HEK293 (cell line): ENCODE data around the gene SLC35E4.

ENCODE experiments used
- GLIS1 ChIP-seq: fragments of 450-650 bp; formaldehyde crosslinking; IDR thresholded peaks from 2 replicates; pipeline ENCODE4 v1.5.1; 2016; ENCODE audit warnings: missing biosample characterization, missing genetic modification characterization
- HOXD13 ChIP-seq: sonication (generic); formaldehyde crosslinking; IDR thresholded peaks from 2 replicates; pipeline ENCODE4 v1.8.0; 2022; ENCODE audit warnings: missing genetic modification reagents, borderline replicate concordance
- RBAK ChIP-seq: fragments of 450-650 bp; formaldehyde crosslinking; IDR thresholded peaks from 2 replicates; pipeline ENCODE4 v1.5.1; 2016; ENCODE audit warnings: missing biosample characterization, missing genetic modification characterization
- ZIC2 ChIP-seq: fragments of 450-650 bp; formaldehyde crosslinking; IDR thresholded peaks from 2 replicates; pipeline ENCODE4 v1.5.1; 2016; ENCODE audit warnings: missing biosample characterization, missing genetic modification characterization
- ZNF132 ChIP-seq: fragments of 450-650 bp; formaldehyde crosslinking; IDR thresholded peaks from 2 replicates; pipeline ENCODE4 v1.5.1; 2017; ENCODE audit warnings: missing biosample characterization, missing genetic modification characterization, borderline replicate concordance
- ZNF133 ChIP-seq: fragments of 450-650 bp; formaldehyde crosslinking; IDR thresholded peaks from 2 replicates; pipeline ENCODE4 v1.5.1; 2016; ENCODE audit warnings: missing biosample characterization, missing genetic modification characterization
- ZNF146 ChIP-seq: fragments of 450-650 bp; formaldehyde crosslinking; IDR thresholded peaks from 2 replicates; pipeline ENCODE4 v1.5.1; 2016; ENCODE audit warnings: missing biosample characterization, missing genetic modification characterization
- ZNF174 ChIP-seq: fragments of 450-650 bp; formaldehyde crosslinking; IDR thresholded peaks from 2 replicates; pipeline ENCODE4 v1.5.0; 2017; ENCODE audit warnings: missing biosample characterization, mild to moderate bottlenecking, missing genetic modification characterization
- ZNF211 ChIP-seq: fragments of 450-650 bp; formaldehyde crosslinking; IDR thresholded peaks from 2 replicates; pipeline ENCODE4 v1.5.1; 2016; ENCODE audit warnings: low read depth, missing biosample characterization, missing genetic modification characterization
- ZNF223 ChIP-seq: fragments of 450-650 bp; formaldehyde crosslinking; IDR thresholded peaks from 2 replicates; pipeline ENCODE4 v1.5.1; 2016; ENCODE audit warnings: missing biosample characterization, missing genetic modification characterization
- ZNF324 ChIP-seq: fragments of 450-650 bp; formaldehyde crosslinking; IDR thresholded peaks from 2 replicates; pipeline ENCODE4 v1.5.1; 2016; ENCODE audit warnings: missing biosample characterization, missing genetic modification characterization
- ZNF354C ChIP-seq: fragments of 450-650 bp; formaldehyde crosslinking; IDR thresholded peaks from 2 replicates; pipeline ENCODE4 v1.5.1; 2016; ENCODE audit warnings: missing biosample characterization, missing genetic modification characterization, low read depth, borderline replicate concordance
- ZNF391 ChIP-seq: fragments of 450-650 bp; formaldehyde crosslinking; IDR thresholded peaks from 2 replicates; pipeline ENCODE4 v1.5.1; 2016; ENCODE audit warnings: low read depth, missing biosample characterization, missing genetic modification characterization, borderline replicate concordance
- ZNF48 ChIP-seq: fragments of 450-650 bp; formaldehyde crosslinking; IDR thresholded peaks from 2 replicates; pipeline ENCODE4 v1.5.1; 2016; ENCODE audit warnings: missing biosample characterization, missing genetic modification characterization
- ZNF510 ChIP-seq: fragments of 450-650 bp; formaldehyde crosslinking; IDR thresholded peaks from 2 replicates; pipeline ENCODE4 v1.5.1; 2018; ENCODE audit warnings: mild to moderate bottlenecking, missing genetic modification characterization, missing biosample characterization; ENCODE audit not compliant: insufficient replicate concordance
- ZNF585B ChIP-seq: fragments of 450-650 bp; formaldehyde crosslinking; IDR thresholded peaks from 2 replicates; pipeline ENCODE4 v1.5.1; 2016; ENCODE audit warnings: missing biosample characterization, missing genetic modification characterization
- ZNF777 ChIP-seq: fragments of 450-650 bp; formaldehyde crosslinking; IDR thresholded peaks from 2 replicates; pipeline ENCODE4 v1.5.1; 2017; ENCODE audit warnings: missing biosample characterization, missing genetic modification characterization, borderline replicate concordance
- TF ChIP-seq, protein P1 (sequence below): fragments of 450-650 bp; formaldehyde crosslinking; IDR thresholded peaks from 2 replicates; pipeline ENCODE4 v1.5.1; 2016; ENCODE audit warnings: missing biosample characterization, missing genetic modification characterization
- TF ChIP-seq, protein P2 (sequence below): fragments of 450-650 bp; formaldehyde crosslinking; IDR thresholded peaks from 2 replicates; pipeline ENCODE4 v1.5.1; 2016; ENCODE audit warnings: missing biosample characterization, missing genetic modification characterization
- TF ChIP-seq, protein P3 (sequence below): IDR thresholded peaks from 2 replicates; pipeline ENCODE4 v1.6.1; 2011; ENCODE audit warnings: mild to moderate bottlenecking, low read depth, low read length, borderline replicate concordance
- TF ChIP-seq, protein P4 (sequence below): fragments of 450-650 bp; formaldehyde crosslinking; IDR thresholded peaks from 2 replicates; pipeline ENCODE4 v1.5.1; 2016; ENCODE audit warnings: missing biosample characterization, missing genetic modification characterization
- TF ChIP-seq, protein P5 (sequence below): fragments of 450-650 bp; formaldehyde crosslinking; conservative IDR thresholded peaks from 2 replicates; pipeline ENCODE4 v1.5.1; 2016; ENCODE audit warnings: low read depth, missing biosample characterization, missing genetic modification characterization

The SLC35E4 gene

DNA sequence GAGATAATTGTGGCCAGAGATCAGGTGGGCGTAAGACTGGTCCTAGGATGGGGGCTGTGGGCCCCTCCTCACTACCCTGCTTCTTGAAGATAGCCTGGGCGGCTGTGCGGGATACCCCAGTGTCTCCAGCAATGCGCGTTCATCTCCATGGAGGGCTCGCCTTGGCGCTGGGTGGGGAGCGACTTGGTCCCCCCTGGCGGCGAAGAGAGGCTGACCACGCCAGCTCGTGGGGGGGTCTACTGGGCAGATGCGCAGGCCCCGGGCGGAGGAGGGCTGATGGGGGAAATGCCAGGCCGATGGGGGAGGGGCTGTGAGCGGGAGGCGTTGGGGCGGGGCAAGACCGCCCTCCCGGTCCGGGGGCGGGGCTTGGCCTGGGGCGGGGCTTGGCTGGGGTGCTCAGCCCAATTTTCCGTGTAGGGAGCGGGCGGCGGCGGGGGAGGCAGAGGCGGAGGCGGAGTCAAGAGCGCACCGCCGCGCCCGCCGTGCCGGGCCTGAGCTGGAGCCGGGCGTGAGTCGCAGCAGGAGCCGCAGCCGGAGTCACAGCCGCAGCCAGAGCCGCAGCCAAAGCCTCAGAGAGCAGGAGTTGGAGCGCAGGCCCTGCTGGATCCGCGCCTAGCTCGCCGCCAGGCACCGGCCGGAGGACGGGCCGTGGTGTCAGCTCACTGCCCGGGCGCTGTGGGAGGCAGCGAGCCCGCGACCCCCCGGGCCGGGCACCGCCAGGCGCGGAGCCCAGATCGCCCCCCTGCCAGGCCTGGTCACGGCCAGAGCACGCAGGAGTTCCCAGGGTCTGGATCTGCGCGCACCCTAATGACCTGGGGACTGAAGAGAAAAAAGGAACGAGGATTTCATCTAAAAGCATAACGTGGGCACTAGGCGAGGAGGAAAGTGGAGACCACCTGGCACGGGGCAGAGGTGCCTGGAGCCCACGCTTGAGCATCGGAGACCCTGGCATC lies at the start of gene SLC35E4 (continued):
- TF ChIP-seq, protein P1, sequence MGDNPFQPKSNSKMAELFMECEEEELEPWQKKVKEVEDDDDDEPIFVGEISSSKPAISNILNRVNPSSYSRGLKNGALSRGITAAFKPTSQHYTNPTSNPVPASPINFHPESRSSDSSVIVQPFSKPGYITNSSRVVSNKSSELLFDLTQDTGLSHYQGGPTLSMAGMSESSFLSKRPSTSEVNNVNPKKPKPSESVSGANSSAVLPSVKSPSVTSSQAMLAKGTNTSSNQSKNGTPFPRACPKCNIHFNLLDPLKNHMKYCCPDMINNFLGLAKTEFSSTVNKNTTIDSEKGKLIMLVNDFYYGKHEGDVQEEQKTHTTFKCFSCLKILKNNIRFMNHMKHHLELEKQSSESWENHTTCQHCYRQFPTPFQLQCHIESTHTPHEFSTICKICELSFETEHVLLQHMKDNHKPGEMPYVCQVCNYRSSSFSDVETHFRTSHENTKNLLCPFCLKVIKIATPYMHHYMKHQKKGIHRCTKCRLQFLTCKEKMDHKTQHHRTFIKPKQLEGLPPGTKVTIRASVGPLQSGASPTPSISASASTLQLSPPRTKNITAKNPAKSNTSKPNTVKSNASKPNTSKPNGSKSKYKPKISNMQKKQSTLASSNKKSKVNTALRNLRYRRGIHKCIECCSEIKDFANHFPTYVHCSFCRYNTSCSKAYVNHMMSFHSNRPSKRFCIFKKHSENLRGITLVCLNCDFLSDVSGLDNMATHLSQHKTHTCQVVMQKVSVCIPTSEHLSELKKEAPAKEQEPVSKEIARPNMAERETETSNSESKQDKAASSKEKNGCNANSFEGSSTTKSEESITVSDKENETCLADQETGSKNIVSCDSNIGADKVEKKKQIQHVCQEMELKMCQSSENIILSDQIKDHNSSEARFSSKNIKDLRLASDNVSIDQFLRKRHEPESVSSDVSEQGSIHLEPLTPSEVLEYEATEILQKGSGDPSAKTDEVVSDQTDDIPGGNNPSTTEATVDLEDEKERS (tag by site-specific recombination), result no peak
- TF ChIP-seq ZNF585B (no peak), ZNF223 (tag by site-specific recombination) (no peak), ZNF354C (tag by site-specific recombination) (no peak), ZNF174 (tag by site-specific recombination) (no peak), ZIC2 (tag by site-specific recombination) (peak; percentile 84), HOXD13 (CRISPR knock-in tag) (no peak), ZNF146 (tag by site-specific recombination) (no peak), GLIS1 (tag by site-specific recombination) (peak; percentile 96), ZNF133 (no peak), ZNF777 (tag by site-specific recombination) (no peak), RBAK (no peak), ZNF391 (tag by site-specific recombination) (no peak), ZNF510 (tag by site-specific recombination) (no peak), ZNF132 (no peak), ZNF324 (no peak), ZNF211 (no peak), ZNF48 (tag by site-specific recombination) (no peak)
- TF ChIP-seq, protein P2, sequence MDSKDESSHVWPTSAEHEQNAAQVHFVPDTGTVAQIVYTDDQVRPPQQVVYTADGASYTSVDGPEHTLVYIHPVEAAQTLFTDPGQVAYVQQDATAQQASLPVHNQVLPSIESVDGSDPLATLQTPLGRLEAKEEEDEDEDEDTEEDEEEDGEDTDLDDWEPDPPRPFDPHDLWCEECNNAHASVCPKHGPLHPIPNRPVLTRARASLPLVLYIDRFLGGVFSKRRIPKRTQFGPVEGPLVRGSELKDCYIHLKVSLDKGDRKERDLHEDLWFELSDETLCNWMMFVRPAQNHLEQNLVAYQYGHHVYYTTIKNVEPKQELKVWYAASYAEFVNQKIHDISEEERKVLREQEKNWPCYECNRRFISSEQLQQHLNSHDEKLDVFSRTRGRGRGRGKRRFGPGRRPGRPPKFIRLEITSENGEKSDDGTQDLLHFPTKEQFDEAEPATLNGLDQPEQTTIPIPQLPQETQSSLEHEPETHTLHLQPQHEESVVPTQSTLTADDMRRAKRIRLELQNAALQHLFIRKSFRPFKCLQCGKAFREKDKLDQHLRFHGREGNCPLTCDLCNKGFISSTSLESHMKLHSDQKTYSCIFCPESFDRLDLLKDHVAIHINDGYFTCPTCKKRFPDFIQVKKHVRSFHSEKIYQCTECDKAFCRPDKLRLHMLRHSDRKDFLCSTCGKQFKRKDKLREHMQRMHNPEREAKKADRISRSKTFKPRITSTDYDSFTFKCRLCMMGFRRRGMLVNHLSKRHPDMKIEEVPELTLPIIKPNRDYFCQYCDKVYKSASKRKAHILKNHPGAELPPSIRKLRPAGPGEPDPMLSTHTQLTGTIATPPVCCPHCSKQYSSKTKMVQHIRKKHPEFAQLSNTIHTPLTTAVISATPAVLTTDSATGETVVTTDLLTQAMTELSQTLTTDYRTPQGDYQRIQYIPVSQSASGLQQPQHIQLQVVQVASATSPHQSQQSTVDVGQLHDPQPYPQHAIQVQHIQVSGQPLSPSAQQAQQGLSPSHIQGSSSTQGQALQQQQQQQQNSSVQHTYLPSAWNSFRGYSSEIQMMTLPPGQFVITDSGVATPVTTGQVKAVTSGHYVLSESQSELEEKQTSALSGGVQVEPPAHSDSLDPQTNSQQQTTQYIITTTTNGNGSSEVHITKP (tag by site-specific recombination), result peak; percentile 14; the same call in 1 of the 2 replicates
- TF ChIP-seq, protein P3, sequence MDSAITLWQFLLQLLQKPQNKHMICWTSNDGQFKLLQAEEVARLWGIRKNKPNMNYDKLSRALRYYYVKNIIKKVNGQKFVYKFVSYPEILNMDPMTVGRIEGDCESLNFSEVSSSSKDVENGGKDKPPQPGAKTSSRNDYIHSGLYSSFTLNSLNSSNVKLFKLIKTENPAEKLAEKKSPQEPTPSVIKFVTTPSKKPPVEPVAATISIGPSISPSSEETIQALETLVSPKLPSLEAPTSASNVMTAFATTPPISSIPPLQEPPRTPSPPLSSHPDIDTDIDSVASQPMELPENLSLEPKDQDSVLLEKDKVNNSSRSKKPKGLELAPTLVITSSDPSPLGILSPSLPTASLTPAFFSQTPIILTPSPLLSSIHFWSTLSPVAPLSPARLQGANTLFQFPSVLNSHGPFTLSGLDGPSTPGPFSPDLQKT, result no peak
- TF ChIP-seq, protein P4, sequence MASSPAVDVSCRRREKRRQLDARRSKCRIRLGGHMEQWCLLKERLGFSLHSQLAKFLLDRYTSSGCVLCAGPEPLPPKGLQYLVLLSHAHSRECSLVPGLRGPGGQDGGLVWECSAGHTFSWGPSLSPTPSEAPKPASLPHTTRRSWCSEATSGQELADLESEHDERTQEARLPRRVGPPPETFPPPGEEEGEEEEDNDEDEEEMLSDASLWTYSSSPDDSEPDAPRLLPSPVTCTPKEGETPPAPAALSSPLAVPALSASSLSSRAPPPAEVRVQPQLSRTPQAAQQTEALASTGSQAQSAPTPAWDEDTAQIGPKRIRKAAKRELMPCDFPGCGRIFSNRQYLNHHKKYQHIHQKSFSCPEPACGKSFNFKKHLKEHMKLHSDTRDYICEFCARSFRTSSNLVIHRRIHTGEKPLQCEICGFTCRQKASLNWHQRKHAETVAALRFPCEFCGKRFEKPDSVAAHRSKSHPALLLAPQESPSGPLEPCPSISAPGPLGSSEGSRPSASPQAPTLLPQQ, result peak; percentile 90
- TF ChIP-seq, protein P5, sequence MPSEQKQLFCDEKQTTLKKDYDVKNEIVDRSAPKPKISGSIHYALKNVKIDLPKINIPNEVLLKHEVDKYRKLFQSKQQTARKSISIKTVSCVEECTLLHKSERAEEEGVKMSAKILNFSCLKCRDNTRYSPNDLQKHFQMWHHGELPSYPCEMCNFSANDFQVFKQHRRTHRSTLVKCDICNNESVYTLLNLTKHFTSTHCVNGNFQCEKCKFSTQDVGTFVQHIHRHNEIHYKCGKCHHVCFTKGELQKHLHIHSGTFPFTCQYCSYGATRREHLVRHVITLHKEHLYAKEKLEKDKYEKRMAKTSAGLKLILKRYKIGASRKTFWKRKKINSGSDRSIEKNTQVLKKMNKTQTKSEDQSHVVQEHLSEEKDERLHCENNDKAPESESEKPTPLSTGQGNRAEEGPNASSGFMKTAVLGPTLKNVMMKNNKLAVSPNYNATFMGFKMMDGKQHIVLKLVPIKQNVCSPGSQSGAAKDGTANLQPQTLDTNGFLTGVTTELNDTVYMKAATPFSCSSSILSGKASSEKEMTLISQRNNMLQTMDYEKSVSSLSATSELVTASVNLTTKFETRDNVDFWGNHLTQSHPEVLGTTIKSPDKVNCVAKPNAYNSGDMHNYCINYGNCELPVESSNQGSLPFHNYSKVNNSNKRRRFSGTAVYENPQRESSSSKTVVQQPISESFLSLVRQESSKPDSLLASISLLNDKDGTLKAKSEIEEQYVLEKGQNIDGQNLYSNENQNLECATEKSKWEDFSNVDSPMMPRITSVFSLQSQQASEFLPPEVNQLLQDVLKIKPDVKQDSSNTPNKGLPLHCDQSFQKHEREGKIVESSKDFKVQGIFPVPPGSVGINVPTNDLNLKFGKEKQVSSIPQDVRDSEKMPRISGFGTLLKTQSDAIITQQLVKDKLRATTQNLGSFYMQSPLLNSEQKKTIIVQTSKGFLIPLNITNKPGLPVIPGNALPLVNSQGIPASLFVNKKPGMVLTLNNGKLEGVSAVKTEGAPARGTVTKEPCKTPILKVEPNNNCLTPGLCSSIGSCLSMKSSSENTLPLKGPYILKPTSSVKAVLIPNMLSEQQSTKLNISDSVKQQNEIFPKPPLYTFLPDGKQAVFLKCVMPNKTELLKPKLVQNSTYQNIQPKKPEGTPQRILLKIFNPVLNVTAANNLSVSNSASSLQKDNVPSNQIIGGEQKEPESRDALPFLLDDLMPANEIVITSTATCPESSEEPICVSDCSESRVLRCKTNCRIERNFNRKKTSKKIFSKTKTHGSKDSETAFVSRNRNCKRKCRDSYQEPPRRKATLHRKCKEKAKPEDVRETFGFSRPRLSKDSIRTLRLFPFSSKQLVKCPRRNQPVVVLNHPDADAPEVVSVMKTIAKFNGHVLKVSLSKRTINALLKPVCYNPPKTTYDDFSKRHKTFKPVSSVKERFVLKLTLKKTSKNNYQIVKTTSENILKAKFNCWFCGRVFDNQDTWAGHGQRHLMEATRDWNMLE, result no peak
